ENCODE measurements around the gene JARID2. TPM values are rescaled to one million over a fixed set of nuclear protein-coding genes. Genes with fewer than 3 reads are reported as not detected.
A peak's percentile ranks its signal among the peaks of the same experiment; 100 is the strongest.

JARID2 gene
- total and polyA plus RNA-seq, 2 of the 4 experiments (the other 2 are of a cell fraction), result 9.6 to 12.9 TPM

GRCh38 chr6:15305909-15306308, 60.0 kb downstream of the JARID2 start:
- Histone ChIP-seq H2AK5ac (ENCODE audit: low read depth, low read length) (0 out of 2 replicates have a peak overlapping the region, but pooled peaks have one; percentile 5), H3K14ac (replicated peaks; ENCODE audit: low read depth, low read length) (peak overlapping the region; percentile 24), H3K27me3 (ENCODE audit: control insufficient read depth, insufficient read depth, low read length) (no peaks in the 10 kb centered on the region), H2BK5ac (ENCODE audit: low read depth, low read length, poor library complexity, severe bottlenecking) (no peak overlapping the region), H4K5ac (ENCODE audit: low read depth, low read length) (peak overlapping the region; percentile 0; the same call in 1 of the 2 replicates), H3K4me1 (ENCODE audit: control insufficient read depth, insufficient read depth, low read length) (peaks cover 22% of the 10 kb centered on the region), H2BK20ac (ENCODE audit: low read depth, low read length) (no peak overlapping the region), H4K91ac (ENCODE audit: insufficient read depth, low read depth, low read length) (no peak overlapping the region), H3K9me3 (ENCODE audit: control insufficient read depth, insufficient read depth, low read length) (no peaks in the 10 kb centered on the region), H2AK9ac (replicated peaks; ENCODE audit: low read depth, low read length, poor library complexity) (no peak overlapping the region), H2BK120ac (ENCODE audit: low read depth, low read length) (no peak overlapping the region), H4K20me1 (ENCODE audit: insufficient read depth, low read length) (peaks cover 81% of the 10 kb centered on the region), H3K23ac (ENCODE audit: low read depth, low read length) (peak overlapping the region; percentile 13; the same call in 1 of the 2 replicates), H2BK15ac (ENCODE audit: low read depth, low read length) (no peak overlapping the region), H2AFZ (replicated peaks; ENCODE audit: low read length, poor library complexity) (peak overlapping the region; percentile 13), H3K9me1 (ENCODE audit: insufficient read depth, low read length) (peaks cover 14% of the 10 kb centered on the region), H3K56ac (ENCODE audit: extremely low read depth, insufficient read depth, low read length) (no peak overlapping the region), H3K4me2 (ENCODE audit: low read depth, low read length) (peak overlapping the region; percentile 51; the same call in 1 of the 2 replicates), H3K18ac (ENCODE audit: low read depth, low read length) (no peak overlapping the region), H3K79me1 (ENCODE audit: low read depth in 1 of 2, low read length in 2 of 2) (peaks cover 10 to 86% of the 10 kb centered on the region in 2 experiments), H3K4ac (ENCODE audit: low read depth, low read length) (no peak overlapping the region), H3K4me3 (ENCODE audit: insufficient read depth, low read depth, low read length) (no peak overlapping the region), H3K9ac (ENCODE audit: low read depth, low read length) (no peak overlapping the region), H3K36me3 (ENCODE audit: control insufficient read depth, insufficient read depth, low read length) (no peaks in the 10 kb centered on the region), H4K8ac (ENCODE audit: low read depth in 2 of 2, low read length in 2 of 2) (no peak overlapping the region), H3K27ac (ENCODE audit: insufficient read depth, low read length) (no peak overlapping the region)
- in situ Hi-C loops (cut with MboI; ENCODE audit: low sequenced_read_pairs) (no loop called here), intact Hi-C loops (cut with micrococcal nuclease) (no loop called here), dilution Hi-C loops (cut with HindIII; ENCODE audit: low sequenced_read_pairs, unreplicated experiment) (no loop called here)
- DNase-seq, result no peak
- no CpG with 5 or more reads among the region's 7 CpGs for WGBS, 2 experiments (ENCODE audit: extremely low coverage in 2 of 2, insufficient read length in 1 of 2)
- TF ChIP-seq USF2 (IDR thresholded peaks at IDR 0.05; ENCODE audit: low read depth, low read length) (no peak), RCOR1 (IDR thresholded peaks at IDR 0.05; ENCODE audit: insufficient replicate concordance, low read length) (no peak), CEBPB (IDR thresholded peaks at IDR 0.05; ENCODE audit: low read depth, low read length) (no peak), MXI1 (IDR thresholded peaks at IDR 0.05; ENCODE audit: borderline replicate concordance, low read depth, low read length) (no peak), MAZ (IDR thresholded peaks at IDR 0.05; ENCODE audit: borderline replicate concordance, low read depth, low read length) (no peak), BHLHE40 (IDR thresholded peaks at IDR 0.05; ENCODE audit: low read depth, low read length) (no peak)
- TF ChIP-seq, protein P1, sequence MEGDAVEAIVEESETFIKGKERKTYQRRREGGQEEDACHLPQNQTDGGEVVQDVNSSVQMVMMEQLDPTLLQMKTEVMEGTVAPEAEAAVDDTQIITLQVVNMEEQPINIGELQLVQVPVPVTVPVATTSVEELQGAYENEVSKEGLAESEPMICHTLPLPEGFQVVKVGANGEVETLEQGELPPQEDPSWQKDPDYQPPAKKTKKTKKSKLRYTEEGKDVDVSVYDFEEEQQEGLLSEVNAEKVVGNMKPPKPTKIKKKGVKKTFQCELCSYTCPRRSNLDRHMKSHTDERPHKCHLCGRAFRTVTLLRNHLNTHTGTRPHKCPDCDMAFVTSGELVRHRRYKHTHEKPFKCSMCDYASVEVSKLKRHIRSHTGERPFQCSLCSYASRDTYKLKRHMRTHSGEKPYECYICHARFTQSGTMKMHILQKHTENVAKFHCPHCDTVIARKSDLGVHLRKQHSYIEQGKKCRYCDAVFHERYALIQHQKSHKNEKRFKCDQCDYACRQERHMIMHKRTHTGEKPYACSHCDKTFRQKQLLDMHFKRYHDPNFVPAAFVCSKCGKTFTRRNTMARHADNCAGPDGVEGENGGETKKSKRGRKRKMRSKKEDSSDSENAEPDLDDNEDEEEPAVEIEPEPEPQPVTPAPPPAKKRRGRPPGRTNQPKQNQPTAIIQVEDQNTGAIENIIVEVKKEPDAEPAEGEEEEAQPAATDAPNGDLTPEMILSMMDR (conservative IDR thresholded peaks at IDR 0.05; ENCODE audit: low read depth, low read length), result no peak
- BruUV-seq (replicated peaks), result no TSS peak
- CTCF ChIA-PET, result interaction anchor here (0.9 kb wide), 1 partner anchor 84 kb away, joined by 3 read pairs; no protein-coding TSS in a partner anchor
- POLR2A ChIA-PET (ENCODE audit: unreplicated experiment), result interaction anchor here (0.7 kb wide), 1 partner anchor 200 kb away, joined by 4 read pairs; no protein-coding TSS in a partner anchor
- no peak for ATAC-seq (ENCODE audit: low read depth)
